NB4 (cell line): ENCODE results near the gene MPZL1.

Experiments
- CTCF ChIP-seq: IDR thresholded peaks from one replicate; pipeline ENCODE4 v1.5.1; 2012; ENCODE audit warnings: low read depth, low read length
- MAX ChIP-seq: IDR thresholded peaks from 2 replicates; pipeline ENCODE4 v1.6.1; 2011; ENCODE audit warnings: low read depth, low read length
- POLR2A ChIP-seq: IDR thresholded peaks from 2 replicates; pipeline ENCODE4 v1.6.1; 2011; ENCODE audit warnings: mild to moderate bottlenecking; ENCODE audit not compliant: insufficient read length; ENCODE audit errors: extremely low read depth

GRCh38 chr1:167803358-167804207 is 81.8 kb downstream of the MPZL1 start:
- TF ChIP-seq POLR2A: no peak
- TF ChIP-seq CTCF: peak; percentile 93
- peak; percentile 67 for TF ChIP-seq MAX
